GM12878 (cell line): Measurements from ENCODE around the gene ELAVL4. TPM values are rescaled to one million over a fixed set of nuclear protein-coding genes. Genes with fewer than 3 reads are reported as not detected.

Experiments used
- ATAC-seq: fragments of 200-7000 bp; cut with Tn5 transposase; 3 replicates; pipeline ENCODE4 v1.9.1; 2020; ENCODE audit warnings: mild to moderate bottlenecking, moderate library complexity
- BruUV-seq: library from RNA; stranded (reverse); fragments of 400-500 nt; replicated peaks from 2 replicates; lab custom pipeline; 2021; lab: Mats Ljungman, UMichigan
- CTCF ChIA-PET: fragments of 300-600 bp; sonication (Branson Sonifier 250); formaldehyde crosslinking; extraction: SDS; loops from one replicate; lab custom pipeline; 2021; ENCODE audit warnings: inconsistent platforms; lab: Yijun Ruan, JAX
- POLR2A ChIA-PET: fragments of 350-600 bp; formaldehyde crosslinking; extraction: SDS; loops from one replicate; lab custom pipeline; 2021; ENCODE audit warnings: inconsistent platforms; lab: Charles Lee
- RAD21 ChIA-PET: fragments of 300-600 bp; sonication (Branson Sonifier 250); formaldehyde crosslinking; loops from one replicate; lab custom pipeline; 2023; ENCODE audit warnings: antibody characterized with exemption; ENCODE audit not compliant: unreplicated experiment; lab: Charles Lee
- SMC1A ChIA-PET: fragments of 300-600 bp; sonication (Branson Sonifier 250); formaldehyde crosslinking; loops from one replicate; lab custom pipeline; 2023; ENCODE audit not compliant: unreplicated experiment, uncharacterized antibody; lab: Charles Lee
- DNase-seq: peaks from one replicate; pipeline ENCODE4 v3.0.0-alpha.2; 2011; ENCODE audit warnings: low read depth, low spot score
- FAIRE-seq: peaks from 3 replicates; lab custom pipeline; 2011; peaks lifted over from hg19 to GRCh38; lab: Jason Lieb, UNC
- H2AFZ ChIP-seq: 2 replicates; pipeline ENCODE4 v1.6.0; 2011; ENCODE audit warnings: low read depth, low read length, control low read depth; ENCODE audit not compliant: control insufficient read depth
- H3K27ac ChIP-seq: 2 replicates; pipeline ENCODE4 v1.5.1; 2011; ENCODE audit warnings: control low read depth; ENCODE audit not compliant: control insufficient read depth, insufficient read depth
- H3K27me3 ChIP-seq, 2 experiments: replicated peaks in 1 of 2; 2 replicates each; pipeline versions ENCODE4 v1.6.0 to v1.6.1; 2011; ENCODE audit warnings: low read length in 1 of 2; ENCODE audit not compliant: control insufficient read depth in 2 of 2, insufficient read depth in 2 of 2
- H3K36me3 ChIP-seq, 2 experiments: 2 replicates each; pipeline ENCODE4 v1.5.1; 2011; ENCODE audit warnings: low read length in 1 of 2; ENCODE audit not compliant: control insufficient read depth in 2 of 2, insufficient read depth in 2 of 2
- H3K4me1 ChIP-seq: 2 replicates; pipeline ENCODE4 v1.6.1; 2011; ENCODE audit warnings: mild to moderate bottlenecking, low read length, moderate library complexity, mixed read lengths; ENCODE audit not compliant: control insufficient read depth, insufficient read depth
- H3K4me2 ChIP-seq: 2 replicates; pipeline ENCODE4 v1.6.0; 2011; ENCODE audit warnings: control low read depth; ENCODE audit not compliant: control insufficient read depth, insufficient read depth
- H3K4me3 ChIP-seq: fragments of 200-600 bp; sonication (generic); 2 replicates; pipeline ENCODE4 v1.5.1; 2016
- H3K79me2 ChIP-seq: 2 replicates; pipeline ENCODE4 v1.6.0; 2011; ENCODE audit warnings: low read length; ENCODE audit not compliant: control insufficient read depth, insufficient read depth
- H3K9ac ChIP-seq: 2 replicates; pipeline ENCODE4 v1.8.0; 2011; ENCODE audit warnings: low read length, control low read depth, mixed read lengths; ENCODE audit not compliant: control insufficient read depth, insufficient read depth
- H3K9me3 ChIP-seq: replicated peaks from 3 replicates; pipeline ENCODE4 v1.5.1; 2011; ENCODE audit warnings: mild to moderate bottlenecking, low read length; ENCODE audit not compliant: control insufficient read depth, insufficient read depth
- H4K20me1 ChIP-seq: 2 replicates; pipeline ENCODE4 v1.6.0; 2011; ENCODE audit not compliant: control insufficient read depth, insufficient read depth
- BCLAF1 ChIP-seq: fragments of 450-650 bp; IDR thresholded peaks from 2 replicates; pipeline ENCODE4 v1.6.1; 2017; ENCODE audit warnings: antibody characterized with exemption, mild to moderate bottlenecking, moderate library complexity
- ETV6 ChIP-seq, 2 experiments: fragments of 450-650 bp in 1 of 2; IDR thresholded peaks in 1 of 2; conservative IDR thresholded peaks in 1 of 2; 2 replicates each; pipeline ENCODE4 v1.6.1; 2014; ENCODE audit warnings: antibody characterized with exemption in 1 of 2, borderline replicate concordance in 1 of 2, low read depth in 1 of 2, mild to moderate bottlenecking in 1 of 2, moderate library complexity in 1 of 2
- FOS ChIP-seq: IDR thresholded peaks from 3 replicates; pipeline ENCODE4 v1.6.1; 2011; ENCODE audit warnings: borderline replicate concordance; ENCODE audit not compliant: insufficient read length; ENCODE audit errors: extremely low read depth
- FOXK2 ChIP-seq: fragments of 450-650 bp; IDR thresholded peaks from 2 replicates; pipeline ENCODE4 v1.6.1; 2017; ENCODE audit warnings: mild to moderate bottlenecking, moderate library complexity
- IKZF1 ChIP-seq: fragments of 450-650 bp; conservative IDR thresholded peaks from 2 replicates; pipeline ENCODE4 v1.6.1; 2017; ENCODE audit warnings: antibody characterized with exemption, mild to moderate bottlenecking
- IRF3 ChIP-seq: fragments of 450-650 bp; IDR thresholded peaks from 2 replicates; pipeline ENCODE4 v1.6.1; 2014; ENCODE audit warnings: mild to moderate bottlenecking
- NR2C2 ChIP-seq: IDR thresholded peaks from 2 replicates; pipeline ENCODE4 v1.6.1; 2011; ENCODE audit warnings: borderline replicate concordance, low read depth; ENCODE audit not compliant: control insufficient read depth, insufficient read length
- RELA ChIP-seq: fragments of 450-650 bp; IDR thresholded peaks from 2 replicates; pipeline ENCODE4 v1.8.0; 2014; ENCODE audit warnings: borderline replicate concordance; ENCODE audit not compliant: partially characterized antibody
- SMARCA5 ChIP-seq: fragments of 450-650 bp; IDR thresholded peaks from 2 replicates; pipeline ENCODE4 v1.6.1; 2017; ENCODE audit warnings: mild to moderate bottlenecking
- SREBF2 ChIP-seq: IDR thresholded peaks from 2 replicates; pipeline ENCODE4 v1.6.1; 2012; ENCODE audit warnings: mild to moderate bottlenecking, low read length
- TCF3 ChIP-seq: IDR thresholded peaks from 2 replicates; pipeline ENCODE4 v1.6.1; 2012; ENCODE audit warnings: low read depth, mild to moderate bottlenecking, low read length, borderline replicate concordance; ENCODE audit not compliant: insufficient read depth
- YY1 ChIP-seq: IDR thresholded peaks from 2 replicates; pipeline ENCODE4 v1.6.1; 2011; ENCODE audit warnings: low read depth, mild to moderate bottlenecking, low read length
- ZBTB4 ChIP-seq: fragments of 450-650 bp; formaldehyde crosslinking; IDR thresholded peaks from 2 replicates; pipeline ENCODE4 v1.4.0; 2022; ENCODE audit warnings: mild to moderate bottlenecking, moderate library complexity
- in situ Hi-C: fragments of 300-500 bp; cut with MboI; formaldehyde crosslinking; loops from 9 replicates; pipeline ENCODE4 v1.14.3; 2018; ENCODE audit warnings: mixed read lengths
- intact Hi-C: fragments of 100-400 bp; cut with micrococcal nuclease; formaldehyde crosslinking; loops from one replicate; pipeline ENCODE4 v1.14.2; 2022; ENCODE audit not compliant: unreplicated experiment
- polyA plus RNA-seq, 11 experiments: library from polyadenylated mRNA; depleted of rRNA in 4 of 11; unstranded in 6 of 11; stranded (reverse) in 5 of 11; fragments of >200 nt; fragmentation: Nextera tagmentation in 4 of 11; fragmentation: Illumina TruSeq in 1 of 11; extraction: Ambion mirVana in 4 of 11; extraction: Trizol in 1 of 11; gene quantifications; 1 replicate in 1 of 11; 2 replicates in 10 of 11; pipeline versions ENCODE4 v1.2.1 to v1.2.3, GENCODE V29; 2011 to 2016; ENCODE audit warnings: inconsistent platforms in 2 of 11, missing spikeins in 2 of 11, low read depth in 1 of 11
- total RNA-seq, 4 experiments: library from RNA; depleted of rRNA in 3 of 4; stranded (reverse); fragments of >200 nt in 3 of 4; fragmentation: Illumina TruSeq in 1 of 4; extraction: Trizol in 1 of 4; gene quantifications; 2 replicates each; pipeline versions ENCODE4 v1.2.1 to v1.2.3, GENCODE V29; 2013 to 2021
- TF ChIP-seq, protein P1 (sequence below): IDR thresholded peaks from 2 replicates; pipeline ENCODE4 v1.6.1; 2012; ENCODE audit warnings: low read depth, low read length, improper control_type of control experiment
- TF ChIP-seq, protein P2 (sequence below): fragments of 450-650 bp; conservative IDR thresholded peaks from 2 replicates; pipeline ENCODE4 v1.6.1; 2017; ENCODE audit warnings: mild to moderate bottlenecking, moderate library complexity

ELAVL4 gene
- total and polyA plus RNA-seq, 10 of the 15 experiments (the other 5 are each of a cell fraction or from before 2014, with no cell fraction given): 0.10 to 0.53 (median 0.17) TPM; not detected in 6

DNA sequence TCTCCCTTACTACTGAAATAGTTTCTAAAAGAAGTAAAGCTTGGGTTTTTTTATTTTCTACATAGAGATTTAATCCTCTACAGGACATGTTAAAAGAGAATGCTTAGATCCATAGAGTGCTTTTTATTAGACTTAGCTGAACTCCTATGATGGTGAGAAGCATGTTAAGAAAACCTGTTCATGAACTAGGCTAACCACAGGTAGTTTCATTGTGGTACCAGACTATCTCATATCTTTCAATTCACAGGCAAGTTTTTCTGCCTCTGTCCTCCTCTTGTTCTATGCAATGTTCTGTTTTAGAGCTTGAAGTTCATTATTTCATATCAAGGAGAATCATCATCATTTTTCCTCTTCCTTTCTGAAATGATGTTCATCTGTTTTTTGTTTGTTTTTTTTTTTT lies 65.4 kb downstream of the ELAVL4 start:
- no peaks in the 10 kb centered on the region for H3K9me3 ChIP-seq
- BruUV-seq: no TSS peak
- ATAC-seq: no peak
- H4K20me1 ChIP-seq: no peaks in the 10 kb centered on the region
- in situ Hi-C loops (no loop called here), intact Hi-C loops (no loop called here)
- no peaks in the 10 kb centered on the region for H3K36me3 ChIP-seq
- POLR2A ChIA-PET: no interaction called here
- H3K27me3 ChIP-seq: no peaks in the 10 kb centered on the region; a peak in 1 of 4 replicates
- RAD21 ChIA-PET: no interaction called here
- no peak overlapping the region for H3K27ac ChIP-seq
- H3K9ac ChIP-seq: no peak overlapping the region
- H2AFZ ChIP-seq: no peak overlapping the region
- no peak overlapping the region for H3K4me3 ChIP-seq
- no peaks in the 10 kb centered on the region for H3K79me2 ChIP-seq
- H3K4me2 ChIP-seq: no peak overlapping the region
- CTCF ChIA-PET: interaction anchor here (0.6 kb wide), 1 partner anchor 26 kb away, joined by 4 read pairs; no protein-coding TSS in a partner anchor
- SMC1A ChIA-PET: no interaction called here
- no peak for FAIRE-seq
- H3K4me1 ChIP-seq: no peaks in the 10 kb centered on the region
- no peak for DNase-seq
- no peak for TF ChIP-seq NR2C2
- no peak for TF ChIP-seq ZBTB4
- no peak for TF ChIP-seq FOXK2
- no peak for TF ChIP-seq IRF3
- TF ChIP-seq RELA: no peak
- TF ChIP-seq BCLAF1: no peak
- no peak for TF ChIP-seq ETV6 (conservative IDR thresholded peaks at IDR 0.05 in 1 of 2, IDR thresholded peaks at IDR 0.05 in 1 of 2; ENCODE audit: borderline replicate concordance in 1 of 2, low read depth in 1 of 2)
- no peak for TF ChIP-seq YY1
- TF ChIP-seq, protein P1, sequence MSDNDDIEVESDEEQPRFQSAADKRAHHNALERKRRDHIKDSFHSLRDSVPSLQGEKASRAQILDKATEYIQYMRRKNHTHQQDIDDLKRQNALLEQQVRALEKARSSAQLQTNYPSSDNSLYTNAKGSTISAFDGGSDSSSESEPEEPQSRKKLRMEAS: no peak
- TF ChIP-seq FOS: no peak
- no peak for TF ChIP-seq TCF3
- no peak for TF ChIP-seq SMARCA5
- TF ChIP-seq IKZF1: no peak
- TF ChIP-seq, protein P2, sequence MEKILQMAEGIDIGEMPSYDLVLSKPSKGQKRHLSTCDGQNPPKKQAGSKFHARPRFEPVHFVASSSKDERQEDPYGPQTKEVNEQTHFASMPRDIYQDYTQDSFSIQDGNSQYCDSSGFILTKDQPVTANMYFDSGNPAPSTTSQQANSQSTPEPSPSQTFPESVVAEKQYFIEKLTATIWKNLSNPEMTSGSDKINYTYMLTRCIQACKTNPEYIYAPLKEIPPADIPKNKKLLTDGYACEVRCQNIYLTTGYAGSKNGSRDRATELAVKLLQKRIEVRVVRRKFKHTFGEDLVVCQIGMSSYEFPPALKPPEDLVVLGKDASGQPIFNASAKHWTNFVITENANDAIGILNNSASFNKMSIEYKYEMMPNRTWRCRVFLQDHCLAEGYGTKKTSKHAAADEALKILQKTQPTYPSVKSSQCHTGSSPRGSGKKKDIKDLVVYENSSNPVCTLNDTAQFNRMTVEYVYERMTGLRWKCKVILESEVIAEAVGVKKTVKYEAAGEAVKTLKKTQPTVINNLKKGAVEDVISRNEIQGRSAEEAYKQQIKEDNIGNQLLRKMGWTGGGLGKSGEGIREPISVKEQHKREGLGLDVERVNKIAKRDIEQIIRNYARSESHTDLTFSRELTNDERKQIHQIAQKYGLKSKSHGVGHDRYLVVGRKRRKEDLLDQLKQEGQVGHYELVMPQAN: no peak
- TF ChIP-seq SREBF2: no peak
